ENCODE measurements around the gene PAQR6. TPM values are rescaled to one million over a fixed set of nuclear protein-coding genes. Genes with fewer than 3 reads are reported as not detected.
A peak's percentile ranks its signal among the peaks of the same experiment; 100 is the strongest.

The PAQR6 gene
- total RNA-seq, 2 donors from 2014 or later = 2.8 to 3.1 TPM

DNA sequence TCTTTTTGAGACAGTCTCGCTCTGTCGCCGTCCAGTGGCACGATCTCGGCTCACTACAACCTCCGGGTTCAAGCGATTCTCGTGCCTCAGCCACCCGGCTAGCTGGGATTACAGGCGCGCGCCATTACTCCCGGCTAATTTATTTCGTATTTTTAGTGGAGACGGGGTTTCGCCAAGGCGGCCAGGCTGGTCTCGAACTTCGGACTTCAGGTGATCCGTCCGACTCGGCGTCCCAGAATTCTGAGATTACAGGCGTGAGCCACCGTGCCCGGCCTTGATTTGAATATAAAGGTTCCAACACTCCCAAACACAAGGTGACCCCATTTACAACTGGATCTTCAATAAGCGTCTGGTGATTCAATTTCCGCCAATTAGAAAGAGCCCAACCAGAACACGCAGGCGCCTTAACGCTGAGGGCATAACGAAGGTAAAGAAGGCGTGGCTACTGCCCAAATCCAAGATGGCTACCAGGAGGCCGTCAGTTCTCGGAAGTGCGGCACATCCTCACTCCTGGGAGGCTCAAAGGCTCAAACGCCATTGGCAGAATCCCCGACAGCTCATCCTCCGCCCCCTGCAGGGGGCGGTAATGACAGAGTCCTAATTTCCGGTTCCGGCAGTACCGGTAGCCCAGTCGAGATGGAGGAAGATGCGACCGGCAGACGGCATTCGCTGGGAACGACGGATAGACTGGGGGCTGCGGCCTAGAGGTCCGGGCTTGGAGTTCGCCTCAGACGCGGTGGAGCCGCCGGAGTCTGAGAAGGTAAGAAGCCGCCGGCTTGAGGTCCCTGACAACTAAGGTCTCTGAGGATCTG is 54.2 kb downstream of the PAQR6 start, which contains the start of gene SLC25A44:
SLC25A44 (plus strand) TSS at position 617 of the 812 bp plus-strand sequence. CDS start 5,744 bp downstream, outside the sequence.
- Mint-ChIP-seq H3K27me3 (no peaks in the 10 kb centered on the region), H3K4me1 (peaks cover 39% of the 10 kb centered on the region), H3K36me3 (ENCODE audit: low read depth) (peaks cover 3% of the 10 kb centered on the region), H3K4me3 (peak within 1 kb of the TSS; percentile 99), H3K27ac (peak within 1 kb of the TSS; percentile 99)
- DNase-seq = peak; percentile 89 to 97 (median 96)
- H3K9me3 ChIP-seq (ENCODE audit: control insufficient read depth, low read length, poor library complexity, severe bottlenecking) = no peaks in the 10 kb centered on the region
- peak; percentile 98 for ATAC-seq

Other genes with a start within 250 kb of the PAQR6 start
- 100 to 1,000 TPM; 217 to 234 TPM for gene SSR2, start 227.1 kb downstream of the PAQR6 start, total RNA-seq
- gene UBQLN4, start 194.3 kb downstream of the PAQR6 start, total RNA-seq = 10 to 100 TPM; 21.9 to 22.7 TPM
- 10 to 100 TPM; 19.4 to 21.4 TPM for gene LAMTOR2, start 193.3 kb downstream of the PAQR6 start, total RNA-seq
- 1 to 10 TPM; 1.4 to 1.8 TPM for gene RAB25, start 186.9 kb downstream of the PAQR6 start, total RNA-seq
- not detected for gene MEX3A, start 165.6 kb downstream of the PAQR6 start, total RNA-seq
- gene LMNA, start 133.3 kb downstream of the PAQR6 start, total RNA-seq = 1,000 to 10,000 TPM in 1 of 2 donors, 100 to 1,000 TPM in 1; 919 to 1,908 TPM
- gene SEMA4A, start 94.5 kb downstream of the PAQR6 start, total RNA-seq = 10 to 100 TPM; 21.7 to 58.1 TPM
- gene SLC25A44, start 54.0 kb downstream of the PAQR6 start, total RNA-seq = 10 to 100 TPM; 14.4 to 21.6 TPM
- 10 to 100 TPM; 59.1 to 73.2 TPM for gene PMF1, start 35.0 kb downstream of the PAQR6 start, total RNA-seq
- 1 to 10 TPM; 1.1 to 3.7 TPM for gene BGLAP, start 5.9 kb downstream of the PAQR6 start, total RNA-seq
- gene SMG5, start 34.8 kb upstream of the PAQR6 start, total RNA-seq = 10 to 100 TPM; 59.0 to 79.2 TPM
- 1 to 10 TPM; 3.2 to 3.5 TPM for gene TMEM79, start 36.3 kb upstream of the PAQR6 start, total RNA-seq
- 10 to 100 TPM; 21.2 to 25.0 TPM for gene GLMP, start 47.6 kb upstream of the PAQR6 start, total RNA-seq
- gene VHLL, start 51.3 kb upstream of the PAQR6 start, total RNA-seq = not detected
- gene CCT3, start 90.2 kb upstream of the PAQR6 start, total RNA-seq = 10 to 100 TPM; 75.3 to 77.6 TPM
- gene TSACC, start 90.5 kb upstream of the PAQR6 start, total RNA-seq = under 1 TPM in 1 of 2 donors, not detected in 1; 0.40 TPM
- not detected for gene RHBG, start 121.2 kb upstream of the PAQR6 start, total RNA-seq